HG02763 (cell line): ENCODE measurements around the gene CSMD2.

Experiments used
- ATAC-seq: cut with Tn5 transposase; IDR thresholded peaks from one replicate; pipeline ENCODE4 v1.9.1; 2021; ENCODE audit warnings: mild to moderate bottlenecking, moderate library complexity; ENCODE audit not compliant: unreplicated experiment

The CSMD2 gene

DNA sequence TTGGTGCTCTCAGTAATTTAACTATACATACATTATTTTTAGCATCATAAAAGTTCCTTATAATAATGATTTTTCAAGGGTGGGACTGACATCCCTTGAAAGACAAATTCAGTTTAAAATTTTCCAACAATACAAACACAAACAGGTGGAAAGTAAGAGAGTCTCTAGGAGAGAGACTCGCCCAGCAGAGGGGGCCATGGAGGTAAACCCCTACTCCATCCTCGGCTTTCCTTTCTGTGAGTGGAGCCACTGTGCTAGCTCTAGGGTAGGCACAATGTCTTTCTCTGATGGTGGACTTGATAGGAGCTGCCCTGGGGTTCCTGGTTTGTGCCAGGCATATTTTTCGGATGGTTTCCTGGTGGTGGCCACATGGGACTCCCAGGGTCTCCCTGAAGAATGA lies 8.3 kb downstream of the CSMD2 start:
- ATAC-seq, result no peak

DNA sequence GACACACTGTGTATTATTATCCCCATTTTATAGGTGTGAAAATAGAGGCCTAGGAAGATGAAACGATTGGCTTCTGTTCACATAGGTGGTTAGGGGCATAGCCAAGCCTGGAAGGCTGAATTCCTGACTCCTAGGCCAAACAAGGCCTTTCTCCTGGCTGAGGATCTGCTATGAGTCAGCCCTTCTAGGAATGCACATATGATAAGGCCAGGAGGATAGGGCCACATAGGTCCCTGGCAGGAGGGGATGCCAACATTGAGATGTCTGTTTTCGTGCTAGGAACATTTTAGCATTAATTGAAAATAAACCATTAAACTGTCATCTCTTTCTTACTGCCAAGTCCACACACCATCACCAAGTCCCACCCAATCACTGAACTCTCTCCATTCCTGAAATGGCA lies 9.2 kb downstream of the CSMD2 start:
- no peak for ATAC-seq

DNA sequence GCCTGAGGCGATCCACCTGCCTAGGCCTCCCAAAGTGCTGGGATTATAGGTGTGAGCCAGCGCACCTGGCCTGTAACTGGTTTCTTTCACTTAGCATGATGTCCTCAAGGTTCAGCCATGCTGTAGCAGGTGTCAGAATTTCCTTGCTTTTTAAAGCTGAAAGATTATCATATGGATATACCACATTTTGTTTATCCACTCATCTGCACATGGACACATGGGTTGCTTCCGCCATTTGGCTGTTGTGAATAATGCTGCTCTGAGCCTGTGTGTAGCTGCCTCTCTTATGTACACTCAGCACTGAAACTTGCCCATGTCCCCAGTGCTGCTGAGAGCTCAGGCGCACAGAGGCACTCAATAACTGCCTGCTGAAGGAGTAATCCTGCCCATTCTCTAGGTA lies 11.8 kb downstream of the CSMD2 start:
- ATAC-seq, result no peak

DNA sequence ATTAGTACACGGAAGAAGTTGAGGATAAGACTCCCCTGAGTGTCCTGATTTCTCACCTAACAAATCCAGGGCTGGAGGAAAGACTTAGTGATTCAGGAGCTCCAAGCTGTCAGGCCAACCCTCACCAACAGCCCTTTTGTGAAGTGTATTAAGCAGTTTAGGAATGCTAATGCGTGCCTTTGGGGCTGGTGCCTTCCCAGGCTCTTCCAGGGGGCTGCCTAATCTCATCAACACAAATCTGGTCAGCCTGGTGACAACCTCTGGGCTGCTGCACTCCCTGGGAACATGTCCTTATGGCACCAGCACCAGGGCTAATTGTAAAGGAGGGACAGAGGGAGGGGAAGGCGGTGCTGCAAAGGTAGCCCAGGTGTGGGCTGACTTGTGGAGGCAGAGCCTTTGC lies 15.5 kb downstream of the CSMD2 start:
- ATAC-seq, result no peak

DNA sequence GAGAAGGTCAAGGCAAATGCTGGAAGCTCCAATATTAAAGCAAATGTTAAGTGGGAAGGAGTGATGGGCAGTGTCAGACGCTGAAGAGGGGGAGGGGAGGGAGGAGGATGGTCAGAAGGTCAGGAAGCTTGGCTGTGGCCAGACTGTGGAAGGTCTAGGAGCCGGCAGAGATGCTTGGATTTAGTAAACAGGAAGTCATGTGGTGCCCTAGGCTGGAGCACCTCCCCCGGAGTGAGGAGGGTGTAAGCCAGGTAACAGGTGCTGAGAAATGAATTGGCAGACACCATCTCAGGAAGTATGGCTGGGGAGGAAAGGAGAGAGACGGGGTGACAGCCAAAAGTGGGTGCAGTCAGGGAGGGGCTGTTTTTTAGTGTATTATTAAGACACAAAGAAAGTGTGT lies 17.7 kb downstream of the CSMD2 start:
- ATAC-seq, result no peak

DNA sequence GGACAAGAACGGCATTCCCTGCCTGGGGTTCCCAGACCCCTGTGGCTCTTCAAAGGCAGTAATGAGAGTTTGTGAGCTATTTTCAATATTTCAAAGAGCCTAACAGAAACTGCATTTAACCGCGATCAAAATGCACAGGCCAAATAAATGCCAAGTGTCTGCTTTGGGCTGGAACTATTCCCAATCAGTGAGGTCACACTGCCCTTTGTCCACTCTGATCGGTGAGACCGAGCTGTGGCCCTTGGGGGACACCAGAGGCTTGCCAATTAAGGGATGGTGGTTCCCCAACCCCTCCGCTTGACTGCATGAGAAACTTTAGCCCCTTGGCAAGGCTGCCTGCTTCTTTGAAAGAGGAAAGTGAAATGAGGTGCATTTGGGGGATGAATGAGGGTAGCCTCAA lies 20.3 kb downstream of the CSMD2 start:
- no peak for ATAC-seq

DNA sequence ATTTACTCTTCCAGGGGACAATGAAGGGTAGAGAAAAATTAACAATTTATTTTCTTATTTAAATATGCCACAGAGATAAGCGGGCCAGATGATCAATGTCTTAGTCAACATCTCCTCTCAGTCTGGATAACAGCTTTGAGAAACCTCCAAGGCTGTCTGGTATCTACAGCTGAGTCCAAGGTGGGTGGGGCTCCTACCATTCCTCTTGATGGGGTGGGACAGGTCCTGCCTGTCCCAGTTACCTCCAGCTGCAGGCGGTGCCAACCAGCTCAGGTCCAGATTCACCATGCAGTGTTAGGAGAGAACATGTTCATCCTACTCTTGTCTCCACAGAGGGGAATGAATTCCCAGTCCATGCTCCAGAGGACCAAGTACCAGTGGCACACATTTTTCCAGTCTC lies 21.1 kb downstream of the CSMD2 start:
- ATAC-seq, result no peak

DNA sequence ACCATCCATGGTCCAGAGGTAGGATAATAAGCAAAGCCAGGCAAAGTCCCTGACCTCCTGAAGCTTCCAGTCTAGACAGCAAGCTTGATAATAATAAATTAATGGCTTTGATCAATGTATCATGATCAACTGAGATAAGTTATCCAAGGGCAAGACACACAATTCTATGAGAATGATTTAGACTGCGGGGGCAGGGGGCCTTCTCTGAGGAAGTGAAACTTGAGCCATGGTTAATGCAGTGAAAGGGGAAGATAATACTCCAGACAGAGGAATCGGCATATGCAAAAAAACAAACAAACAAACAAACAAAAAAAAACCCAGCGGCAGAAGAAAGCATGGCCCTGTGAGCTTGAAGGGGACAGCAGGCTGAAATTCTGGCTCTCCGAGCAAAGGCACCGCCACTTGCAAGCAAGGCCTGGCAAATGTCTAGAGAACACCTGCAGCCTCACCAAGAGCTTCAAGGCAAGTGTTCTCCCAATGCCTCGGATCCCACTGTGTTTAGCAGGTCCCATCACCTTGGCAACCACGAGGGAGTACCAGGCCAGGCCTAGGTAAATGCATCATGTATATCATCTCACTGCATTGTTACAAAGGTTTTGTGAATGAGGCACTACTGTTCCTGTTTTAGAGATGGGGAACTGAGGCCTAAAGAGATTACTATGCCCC lies 24.9 kb downstream of the CSMD2 start:
- ATAC-seq, result no peak

DNA sequence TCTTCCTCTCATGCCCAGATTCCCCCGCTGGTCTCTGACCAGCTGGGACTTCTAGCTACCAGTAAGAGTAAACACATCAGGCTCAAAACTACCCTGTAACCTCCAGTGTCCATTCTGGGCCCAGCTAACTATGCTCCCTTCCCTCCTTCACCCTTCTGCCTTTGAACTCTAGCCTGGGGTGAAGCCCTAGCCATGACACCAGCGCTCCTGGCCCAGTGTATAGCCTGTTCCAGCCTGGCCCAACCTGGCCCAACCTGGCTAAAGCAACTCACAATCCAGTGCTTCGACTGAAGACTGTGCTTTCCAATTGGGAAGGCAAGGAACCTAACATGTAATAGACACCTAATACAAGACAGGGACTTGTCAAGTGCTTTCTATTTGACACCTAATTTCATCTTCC lies 27.6 kb downstream of the CSMD2 start:
- no peak for ATAC-seq

DNA sequence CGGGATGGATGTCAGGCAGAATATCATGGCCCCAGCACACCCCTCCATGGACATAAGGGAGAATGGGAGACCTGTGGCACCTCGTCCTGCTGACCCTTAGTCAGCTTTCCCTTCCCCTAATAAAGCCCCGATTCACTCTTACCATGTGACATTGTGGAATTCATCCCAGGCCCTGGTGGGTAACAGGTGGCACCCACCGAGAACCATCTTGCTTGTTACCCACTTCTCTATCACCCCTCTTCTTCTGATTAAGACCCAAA lies 32.9 kb downstream of the CSMD2 start:
- ATAC-seq, result no peak

DNA sequence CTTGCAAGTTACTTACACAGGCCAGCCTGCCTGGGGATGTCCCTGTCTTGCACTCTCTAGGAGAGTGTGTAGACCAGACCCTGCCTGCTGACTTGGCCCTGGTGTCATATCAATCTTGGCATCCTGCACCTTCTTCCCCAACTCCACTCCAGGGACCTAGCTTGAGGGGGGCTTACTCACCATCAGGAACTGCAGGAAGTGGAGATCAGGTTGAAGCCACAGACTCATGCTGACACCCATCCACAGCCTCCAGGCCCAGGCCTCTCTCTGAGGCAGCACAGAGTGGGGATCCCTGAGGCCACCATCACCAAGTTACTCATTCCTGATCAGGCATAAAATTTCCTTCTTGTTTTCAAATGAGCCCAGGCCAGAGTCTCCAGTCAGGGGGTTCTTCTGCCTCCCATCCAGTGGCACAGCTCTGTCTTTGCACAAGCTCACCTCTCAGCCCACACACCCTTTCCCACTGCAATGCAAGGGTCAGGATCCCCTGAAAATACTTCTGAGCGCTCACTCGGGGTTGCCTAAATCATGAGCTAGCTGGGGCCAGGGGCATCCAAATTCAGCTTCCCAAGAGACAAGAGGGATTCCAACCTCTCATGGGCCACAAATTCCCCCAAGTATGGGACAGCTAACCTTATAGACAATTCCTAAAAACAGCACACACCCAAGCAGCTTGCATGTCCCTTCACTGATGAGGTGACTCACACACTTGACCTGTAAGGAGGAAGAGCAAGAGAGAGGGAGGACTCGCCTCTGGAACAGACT lies 33.5 kb downstream of the CSMD2 start:
- no peak for ATAC-seq

DNA sequence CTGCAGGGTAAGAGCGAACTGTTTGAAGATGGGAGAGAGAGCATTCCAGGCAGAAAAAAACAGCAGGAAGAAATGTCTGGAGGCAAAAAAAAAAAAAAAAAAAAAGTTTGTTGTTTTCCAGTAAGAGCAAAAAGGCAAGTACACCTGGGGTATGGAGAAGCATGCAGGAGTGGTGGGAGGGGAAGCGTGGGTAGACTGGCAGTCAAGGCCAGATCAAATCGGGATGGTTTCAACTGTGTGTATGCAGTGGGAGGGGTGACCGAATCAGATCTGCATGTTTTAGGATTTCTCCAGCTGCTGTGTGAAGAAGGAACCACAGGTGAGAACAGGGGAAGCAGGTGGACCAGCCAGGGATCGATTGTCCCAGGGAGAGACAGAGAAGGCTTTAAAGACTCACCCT lies 34.7 kb downstream of the CSMD2 start:
- ATAC-seq, result no peak

DNA sequence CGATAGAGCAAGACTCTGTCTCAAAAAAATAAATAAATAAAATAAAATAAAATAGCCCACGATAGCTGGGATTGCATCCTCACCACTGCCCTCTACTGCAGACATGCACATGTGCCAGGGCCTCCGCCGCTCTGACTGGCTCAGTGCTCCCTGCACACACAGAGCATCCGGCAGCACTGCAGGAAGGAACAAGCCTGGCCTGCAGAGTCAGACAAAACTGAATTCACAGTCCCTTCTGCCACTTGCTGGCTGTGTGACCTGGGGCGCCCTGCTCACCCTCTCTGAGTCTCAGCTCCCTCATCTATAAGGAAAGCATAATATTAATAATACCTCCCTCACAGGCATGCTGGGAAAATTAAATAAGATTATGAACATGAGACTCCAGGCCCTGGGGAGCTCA lies 35.4 kb downstream of the CSMD2 start:
- no peak for ATAC-seq

DNA sequence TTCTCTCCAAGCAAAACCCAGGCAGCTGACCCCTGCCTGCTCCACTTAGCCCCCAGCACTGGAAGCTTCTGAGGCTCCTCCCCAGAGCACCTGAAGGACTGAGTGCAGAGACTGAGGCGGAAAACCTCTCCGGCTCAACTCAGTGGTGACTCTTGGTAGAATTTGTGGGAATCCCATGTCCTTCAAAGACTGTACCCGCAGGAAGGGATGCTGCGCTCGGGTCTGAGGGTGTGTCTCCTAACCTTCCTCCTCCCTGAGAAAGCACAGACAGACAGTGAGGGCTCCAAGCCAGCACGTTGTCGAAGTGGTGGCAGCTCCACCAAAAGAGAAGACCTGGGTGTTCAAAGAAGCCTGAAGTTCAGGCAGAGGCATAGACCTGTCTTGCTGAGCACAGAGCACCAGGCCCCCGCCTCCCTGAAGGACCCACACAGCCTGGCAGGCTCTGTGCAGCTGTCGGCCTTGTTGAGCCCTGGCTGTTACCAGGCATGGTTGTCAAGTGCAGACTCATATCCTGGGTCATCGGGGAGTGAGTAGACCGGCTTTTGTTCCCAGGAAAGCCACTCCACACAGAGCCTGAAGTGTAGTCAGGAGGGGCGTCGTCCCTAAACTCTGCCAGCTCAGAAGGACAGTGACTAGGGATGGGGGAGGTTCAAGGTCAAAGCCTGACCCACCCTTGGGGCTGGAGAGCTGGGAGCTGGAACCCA lies 36.7 kb downstream of the CSMD2 start:
- ATAC-seq, result no peak

DNA sequence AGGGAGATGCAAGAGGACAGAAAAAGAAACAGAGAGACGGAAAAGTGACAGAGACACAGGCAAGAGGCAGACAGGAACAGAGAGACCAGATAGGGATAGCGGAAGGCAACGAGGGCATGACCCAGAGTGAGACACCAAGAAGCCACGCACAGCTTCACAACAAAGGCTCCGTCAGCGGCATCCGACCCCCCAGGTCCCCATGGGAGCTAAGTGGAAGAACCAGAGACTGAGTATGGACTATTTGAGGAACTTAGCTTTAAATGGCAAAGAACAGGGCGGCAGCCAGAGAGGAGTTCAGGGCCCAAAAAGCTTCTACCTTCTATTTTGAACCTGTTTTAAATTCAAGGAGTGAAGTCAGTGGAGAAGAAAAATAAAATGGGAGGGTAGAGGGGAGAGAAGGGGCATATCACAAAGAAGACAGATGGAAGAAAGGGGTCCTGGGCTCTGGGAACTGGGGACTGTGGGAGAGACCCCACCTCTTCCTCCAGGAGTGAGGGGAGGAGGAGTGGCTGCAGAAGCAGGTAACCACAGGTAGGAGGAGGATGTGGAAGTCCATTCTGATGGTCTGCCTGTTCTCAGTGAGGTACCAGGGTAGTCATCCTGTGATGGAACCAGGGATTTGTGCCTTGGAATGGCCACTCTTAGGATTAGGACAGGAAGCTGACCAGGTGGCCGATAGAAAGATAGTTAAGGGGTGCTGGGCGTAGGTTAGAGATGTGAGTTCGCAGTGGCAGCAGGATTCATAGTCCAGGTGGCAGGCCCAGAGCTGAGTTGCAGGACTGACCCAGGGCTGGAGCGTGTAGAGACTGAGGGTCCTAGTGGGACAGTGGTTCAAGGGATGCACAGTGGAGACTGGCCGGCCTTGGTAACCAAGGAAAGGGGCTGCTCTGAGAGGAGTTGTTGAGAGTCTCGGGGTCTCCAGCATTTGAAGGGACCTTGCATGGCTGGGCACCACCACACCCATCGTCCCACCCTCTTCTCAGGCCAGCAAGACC lies 37.7 kb downstream of the CSMD2 start:
- ATAC-seq, result no peak

DNA sequence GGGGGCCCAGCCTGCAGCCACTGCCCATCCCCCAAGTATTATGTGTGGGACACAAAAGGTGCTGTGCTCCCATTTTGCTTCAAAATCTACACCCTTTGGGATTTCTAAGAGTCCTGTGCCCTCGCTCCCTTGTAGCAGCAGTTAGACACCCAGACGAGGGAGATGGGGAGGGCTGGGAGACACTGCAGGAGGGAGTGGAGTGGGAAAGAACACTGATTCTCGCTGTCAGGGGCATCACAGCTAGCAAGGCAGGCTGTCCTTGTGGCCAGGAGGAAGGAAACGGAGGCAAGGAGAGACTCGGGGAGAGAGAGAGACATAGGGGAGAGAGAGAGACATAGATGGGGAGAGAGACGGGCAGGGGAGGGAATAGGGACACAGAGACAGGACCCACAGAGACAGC lies 38.5 kb downstream of the CSMD2 start:
- ATAC-seq, result no peak

DNA sequence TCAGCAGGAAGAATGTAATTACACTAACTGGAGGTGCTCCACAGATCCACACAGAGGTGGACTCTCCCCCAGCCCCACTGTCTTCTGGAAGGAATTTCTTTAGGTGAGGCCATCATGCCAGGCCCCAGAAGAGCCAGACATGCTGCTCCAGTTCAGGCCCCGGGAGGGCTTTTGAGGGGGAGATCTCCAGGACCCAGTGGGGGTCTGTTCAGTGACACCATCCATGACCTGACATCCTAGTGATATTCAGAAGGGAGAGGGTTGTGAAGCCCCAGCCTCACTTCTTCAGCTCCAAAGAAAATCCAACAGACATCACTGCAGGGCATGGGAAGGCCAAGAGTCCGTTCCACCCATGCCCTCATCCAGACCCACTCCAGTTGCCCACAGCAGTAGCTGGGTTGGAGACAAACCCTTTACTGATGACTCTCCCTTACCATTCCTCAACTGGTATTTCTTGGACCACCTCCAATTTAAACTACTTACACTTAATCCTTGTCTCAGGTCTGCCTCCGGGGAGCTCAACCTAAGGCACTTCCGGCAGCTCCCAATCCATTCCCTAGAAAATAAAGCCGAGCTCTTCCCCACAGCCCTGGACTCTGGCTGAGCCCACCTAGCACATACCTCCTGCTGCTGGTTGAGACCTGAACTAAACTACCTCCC lies 39.2 kb downstream of the CSMD2 start:
- no peak for ATAC-seq

DNA sequence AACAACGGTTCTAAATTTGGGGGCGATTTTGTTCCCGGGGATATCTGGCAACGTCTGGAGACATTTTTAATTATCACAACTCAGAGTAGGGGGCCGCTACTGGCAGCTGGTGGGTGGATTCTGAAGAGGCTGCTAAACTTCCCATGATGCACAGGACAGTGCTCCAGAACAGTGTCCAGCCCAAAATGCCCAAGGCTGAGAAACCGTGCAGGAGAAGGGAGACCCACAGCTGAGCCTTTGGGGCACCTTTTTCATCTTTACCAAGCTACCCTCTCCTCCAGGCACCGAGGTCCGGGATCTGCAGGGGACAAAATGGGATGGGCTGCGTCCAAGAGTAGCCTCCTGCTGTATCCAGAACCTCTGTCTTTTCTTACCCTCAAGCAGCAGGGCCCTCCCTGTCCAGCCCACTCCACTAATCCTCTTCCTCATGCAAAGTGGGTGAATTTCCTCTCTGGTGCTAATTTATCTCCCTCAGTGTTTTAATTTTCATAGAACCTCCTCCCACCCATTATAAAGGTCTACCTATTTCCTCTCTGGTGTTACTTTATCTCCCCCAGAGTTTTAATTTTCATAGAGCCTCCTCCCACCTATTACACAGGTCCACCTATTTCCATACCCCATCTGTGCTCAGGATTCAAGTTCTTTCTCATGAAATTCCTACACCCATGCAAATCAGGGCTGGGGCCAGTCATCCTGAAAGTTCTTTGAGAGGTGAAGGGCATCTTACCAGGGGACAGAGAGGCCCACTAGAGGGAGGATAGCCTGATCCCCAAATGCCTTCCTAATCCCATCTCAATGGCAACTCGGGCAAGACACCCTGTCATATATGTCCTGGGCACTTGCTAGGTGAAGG lies 42.7 kb downstream of the CSMD2 start:
- ATAC-seq, result no peak

DNA sequence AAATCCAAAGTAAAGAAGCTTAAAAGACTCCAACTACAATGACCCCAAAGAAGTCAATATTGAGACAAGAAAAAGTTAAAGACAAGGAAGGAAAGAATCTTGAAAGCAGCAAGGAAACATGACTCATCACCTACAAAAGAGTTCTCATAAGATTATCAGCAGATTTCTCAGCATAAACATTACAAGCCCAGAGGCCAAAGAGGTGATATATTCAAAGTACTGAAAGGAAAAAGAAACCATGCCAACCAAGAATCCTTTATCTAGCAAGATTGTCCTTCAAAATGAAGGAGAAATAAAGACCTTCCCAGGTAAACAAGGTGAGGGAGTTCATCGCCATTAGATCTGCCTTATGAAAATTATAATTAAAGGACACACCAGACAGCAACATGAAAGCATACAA lies 49.8 kb downstream of the CSMD2 start:
- ATAC-seq, result no peak

DNA sequence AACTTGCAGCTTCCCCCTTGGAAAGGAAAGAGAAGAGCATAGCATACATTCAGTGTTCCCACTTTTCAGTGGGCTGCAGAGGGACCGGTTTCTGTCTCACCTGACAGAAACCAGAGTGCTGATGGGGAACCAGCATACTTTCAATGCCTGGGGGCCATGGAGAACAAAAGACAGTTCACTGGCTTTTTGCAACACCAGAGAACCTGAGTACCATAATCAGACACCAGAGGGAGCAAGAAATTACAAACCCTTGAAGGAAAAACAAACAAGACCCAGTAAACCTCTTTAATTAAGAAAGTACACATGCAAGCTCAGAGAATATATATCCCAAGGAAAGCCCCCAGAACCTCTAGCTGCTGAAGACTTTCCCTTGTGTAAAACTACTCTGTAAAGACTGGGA lies 51.1 kb downstream of the CSMD2 start:
- ATAC-seq, result no peak
